HL-60 (cell line): ENCODE results near the gene SMIM14.

Experiments used
- DNase-seq, 2 experiments: peaks; one replicate each; pipeline ENCODE4 v3.0.0-alpha.2; 2010 to 2020; ENCODE audit warnings: low read depth in 1 of 2, low spot score in 1 of 2
- H3K27ac ChIP-seq: fragments of 250-450 bp; sonication (Bioruptor Pico); replicated peaks from 2 replicates; pipeline ENCODE4 v1.5.1; 2020; ENCODE audit warnings: mild to moderate bottlenecking, moderate library complexity
- H3K27me3 ChIP-seq: fragments of 250-450 bp; sonication (Bioruptor Pico); 2 replicates; pipeline ENCODE4 v1.5.1; 2021; ENCODE audit warnings: mild to moderate bottlenecking, moderate library complexity; ENCODE audit not compliant: insufficient read depth, poor library complexity, severe bottlenecking
- H3K4me3 ChIP-seq: replicated peaks from 2 replicates; pipeline ENCODE4 v1.5.1; 2011; ENCODE audit warnings: mild to moderate bottlenecking, control low read depth, low read length; ENCODE audit not compliant: insufficient read depth
- CTCF ChIP-seq: IDR thresholded peaks from one replicate; pipeline ENCODE4 v1.5.1; 2011; ENCODE audit warnings: low read length, control low read depth, inconsistent platforms; ENCODE audit not compliant: insufficient read depth
- GABPA ChIP-seq: IDR thresholded peaks from 2 replicates; pipeline ENCODE4 v1.6.1; 2012; ENCODE audit warnings: low read depth
- POLR2AphosphoS5 ChIP-seq: IDR thresholded peaks from 2 replicates; pipeline ENCODE4 v1.6.1; 2012; ENCODE audit warnings: low read depth
- REST ChIP-seq: IDR thresholded peaks from 2 replicates; pipeline ENCODE4 v1.6.1; 2012; ENCODE audit warnings: low read depth; ENCODE audit not compliant: insufficient replicate concordance
- SPI1 ChIP-seq: IDR thresholded peaks from 2 replicates; pipeline ENCODE4 v1.6.1; 2012; ENCODE audit warnings: low read depth, mild to moderate bottlenecking, borderline replicate concordance

SMIM14 gene

GRCh38 chr4:39571504-39571903 is 67.2 kb downstream of the SMIM14 start:
- no peak for TF ChIP-seq REST
- TF ChIP-seq CTCF = no peak
- no peak for TF ChIP-seq SPI1
- TF ChIP-seq POLR2AphosphoS5 = no peak
- TF ChIP-seq GABPA = no peak
- no peaks in the 10 kb centered on the region for H3K27me3 ChIP-seq
- no peak overlapping the region for H3K27ac ChIP-seq
- H3K4me3 ChIP-seq = no peak overlapping the region
- no peak for DNase-seq

GRCh38 chr4:39571054-39571453 is 67.6 kb downstream of the SMIM14 start:
- H3K27ac ChIP-seq = no peak overlapping the region
- no peak for DNase-seq
- no peak for TF ChIP-seq GABPA
- H3K27me3 ChIP-seq = no peaks in the 10 kb centered on the region
- H3K4me3 ChIP-seq = no peak overlapping the region

- no peak overlapping the region for H3K4me3 ChIP-seq
- TF ChIP-seq POLR2AphosphoS5 (no peak), CTCF (no peak), GABPA (no peak)
- no peak for DNase-seq
- H3K27ac ChIP-seq = no peak overlapping the region
- no peaks in the 10 kb centered on the region for H3K27me3 ChIP-seq
These were observed 69.5 kb downstream of the SMIM14 start for GRCh38 chr4:39569209-39569608.

GRCh38 chr4:39568805-39569204 is 69.9 kb downstream of the SMIM14 start:
- TF ChIP-seq POLR2AphosphoS5 (no peak), SPI1 (no peak), GABPA (no peak), CTCF (no peak), REST (no peak)
- Histone ChIP-seq H3K4me3 (no peak overlapping the region), H3K27ac (no peak overlapping the region), H3K27me3 (no peaks in the 10 kb centered on the region)
- DNase-seq = no peak
